HG02981 (cell line): ENCODE results near the gene ZIC1.

Source experiments
- ATAC-seq: cut with Tn5 transposase; IDR thresholded peaks from one replicate; pipeline ENCODE4 v1.9.1; 2021; ENCODE audit warnings: mild to moderate bottlenecking, moderate library complexity; ENCODE audit not compliant: unreplicated experiment

The ZIC1 gene

DNA sequence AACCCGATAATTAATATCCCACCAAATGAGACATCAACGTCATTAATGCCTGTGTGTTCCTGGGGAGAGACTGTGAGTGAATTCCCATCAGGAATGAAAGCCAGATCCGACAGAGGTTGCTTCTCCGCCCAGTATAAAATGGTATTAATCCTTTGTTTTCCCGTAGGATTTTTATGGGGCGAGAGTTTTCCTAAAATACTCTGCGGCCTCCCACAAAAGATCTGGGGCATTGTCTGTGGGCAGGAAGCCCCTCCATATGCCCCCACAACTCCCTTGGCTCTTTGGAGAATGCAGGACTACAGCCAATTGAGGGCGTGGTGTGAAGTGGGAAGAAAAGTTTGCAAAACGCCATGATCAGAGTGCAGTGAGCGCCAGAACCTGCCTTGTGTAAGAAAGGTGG is 29.5 kb upstream of the ZIC1 start:
- ATAC-seq: no peak

DNA sequence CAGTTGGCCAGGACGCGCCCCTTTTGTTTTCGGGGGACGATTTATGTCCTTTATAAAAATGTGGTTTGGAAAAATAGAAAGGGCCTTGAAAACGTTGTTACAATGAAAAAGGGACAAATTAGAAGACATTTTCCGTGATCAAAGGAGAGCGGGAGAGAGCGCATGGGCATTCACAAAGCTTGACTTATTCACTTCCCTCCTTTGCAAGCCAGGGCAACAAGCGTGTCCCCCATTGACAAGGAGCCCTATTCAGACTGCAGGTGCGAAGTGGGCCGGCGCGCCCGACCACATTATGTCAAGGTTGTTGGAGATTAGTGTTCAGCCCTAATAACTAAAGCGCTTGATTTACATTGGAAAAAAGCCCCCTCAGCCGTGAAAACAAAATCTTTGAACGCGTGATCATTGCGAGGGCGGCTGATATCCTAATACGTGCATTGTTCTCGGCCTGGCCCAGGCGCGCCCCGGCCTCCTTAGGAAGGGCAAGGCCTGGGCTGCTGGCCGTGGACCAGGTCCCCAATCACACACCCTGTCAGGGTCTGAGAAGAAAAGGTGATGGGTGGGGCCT is 28.7 kb upstream of the ZIC1 start:
- ATAC-seq: no peak

DNA sequence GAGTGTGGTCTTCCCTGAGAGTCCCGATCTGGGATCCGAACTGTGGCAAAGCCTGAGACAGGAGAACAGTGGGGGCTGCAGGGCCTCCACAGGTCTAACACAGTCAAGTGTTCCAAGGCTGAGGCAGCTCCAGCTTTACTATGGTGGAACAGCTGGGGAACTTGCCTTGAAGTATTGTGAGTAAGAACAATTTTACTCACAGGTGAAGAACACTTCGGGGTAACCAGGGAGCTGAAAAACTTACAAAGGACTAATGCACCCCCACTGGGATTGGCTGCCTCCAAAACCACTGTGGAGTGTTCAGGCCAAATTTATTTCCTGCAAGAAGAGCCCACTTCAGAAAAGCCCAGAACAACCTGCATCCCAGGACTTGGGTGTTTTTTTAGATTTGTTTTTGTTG is 28.2 kb upstream of the ZIC1 start:
- ATAC-seq: no peak

DNA sequence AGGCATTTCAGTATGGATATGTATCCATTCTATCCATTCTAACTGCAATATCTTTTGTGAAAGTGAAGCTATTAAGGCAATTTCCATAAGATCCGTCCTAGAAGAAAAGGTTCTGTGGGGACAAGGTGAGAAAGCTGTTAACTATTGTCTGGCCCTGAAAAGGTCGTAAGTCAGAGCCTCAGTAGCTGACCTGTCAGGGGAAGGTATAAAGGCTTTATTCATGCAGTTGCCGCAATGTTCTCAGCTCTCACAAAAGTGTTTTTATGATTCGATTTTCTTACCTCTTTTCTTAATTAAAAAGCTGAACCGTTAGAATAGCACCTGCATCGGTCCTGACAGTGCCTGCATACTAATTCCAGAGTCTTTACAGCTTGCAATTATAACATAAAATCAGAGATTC is 27.6 kb upstream of the ZIC1 start:
- no peak for ATAC-seq

DNA sequence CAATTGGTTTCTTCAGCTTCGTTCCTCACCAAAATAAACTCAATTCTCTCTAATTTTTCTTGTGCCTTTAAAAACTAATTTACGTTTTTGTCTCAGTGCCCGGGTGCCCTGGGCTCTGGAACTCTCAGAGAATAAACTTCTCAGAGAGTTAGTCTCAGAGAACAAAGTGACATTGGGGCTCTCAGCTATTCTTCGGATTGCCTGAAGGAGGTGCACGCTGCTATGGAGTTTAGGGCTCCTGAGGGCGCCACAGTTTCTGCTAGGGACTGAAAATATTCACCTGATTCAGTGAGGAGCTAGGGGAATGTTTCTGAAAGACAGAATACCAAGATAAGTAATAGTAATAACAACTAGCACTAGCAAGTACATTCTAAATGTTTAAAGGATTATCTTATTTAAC is 25.5 kb upstream of the ZIC1 start:
- ATAC-seq: no peak

DNA sequence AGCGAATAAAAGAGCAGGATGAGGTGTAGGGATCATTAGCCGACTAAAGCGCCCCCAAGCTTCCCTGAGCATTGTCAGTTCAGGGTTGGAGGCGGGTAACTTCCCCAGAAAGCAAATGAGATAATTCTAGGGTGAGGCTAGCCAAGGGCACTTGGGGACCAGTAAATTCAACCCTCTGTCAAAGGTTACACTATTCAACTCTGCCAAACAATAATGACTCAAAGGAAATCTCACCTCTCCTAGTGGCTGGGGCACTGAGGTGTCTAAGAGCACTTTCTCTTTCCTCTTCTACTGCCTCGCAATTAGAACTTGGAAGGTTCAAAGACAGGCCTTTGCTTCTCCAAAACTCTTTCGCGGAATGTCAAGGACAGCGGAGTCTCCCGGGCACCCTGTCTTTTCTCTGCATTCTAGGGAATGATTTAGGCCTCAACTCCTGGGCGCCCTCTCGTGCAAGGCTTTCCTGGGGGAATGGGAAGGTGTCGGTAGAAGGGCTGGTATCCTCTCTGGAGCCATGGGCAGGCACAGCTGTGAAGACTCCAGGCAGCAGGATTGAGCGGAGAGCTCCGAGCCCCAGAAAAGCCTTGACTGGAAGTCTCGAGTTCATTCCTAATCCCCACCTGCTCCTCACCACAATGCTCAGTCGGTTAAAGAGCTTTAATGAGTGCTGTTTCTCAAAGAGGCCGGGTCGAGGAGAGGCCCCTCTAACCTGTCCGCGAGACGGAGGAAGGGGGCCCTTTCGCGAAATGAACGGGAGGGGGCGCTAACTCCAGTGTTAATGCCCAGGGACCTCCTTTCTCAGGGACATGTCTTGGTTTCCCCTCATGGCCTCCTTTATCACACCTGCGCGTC is 24.7 kb upstream of the ZIC1 start:
- ATAC-seq: no peak

DNA sequence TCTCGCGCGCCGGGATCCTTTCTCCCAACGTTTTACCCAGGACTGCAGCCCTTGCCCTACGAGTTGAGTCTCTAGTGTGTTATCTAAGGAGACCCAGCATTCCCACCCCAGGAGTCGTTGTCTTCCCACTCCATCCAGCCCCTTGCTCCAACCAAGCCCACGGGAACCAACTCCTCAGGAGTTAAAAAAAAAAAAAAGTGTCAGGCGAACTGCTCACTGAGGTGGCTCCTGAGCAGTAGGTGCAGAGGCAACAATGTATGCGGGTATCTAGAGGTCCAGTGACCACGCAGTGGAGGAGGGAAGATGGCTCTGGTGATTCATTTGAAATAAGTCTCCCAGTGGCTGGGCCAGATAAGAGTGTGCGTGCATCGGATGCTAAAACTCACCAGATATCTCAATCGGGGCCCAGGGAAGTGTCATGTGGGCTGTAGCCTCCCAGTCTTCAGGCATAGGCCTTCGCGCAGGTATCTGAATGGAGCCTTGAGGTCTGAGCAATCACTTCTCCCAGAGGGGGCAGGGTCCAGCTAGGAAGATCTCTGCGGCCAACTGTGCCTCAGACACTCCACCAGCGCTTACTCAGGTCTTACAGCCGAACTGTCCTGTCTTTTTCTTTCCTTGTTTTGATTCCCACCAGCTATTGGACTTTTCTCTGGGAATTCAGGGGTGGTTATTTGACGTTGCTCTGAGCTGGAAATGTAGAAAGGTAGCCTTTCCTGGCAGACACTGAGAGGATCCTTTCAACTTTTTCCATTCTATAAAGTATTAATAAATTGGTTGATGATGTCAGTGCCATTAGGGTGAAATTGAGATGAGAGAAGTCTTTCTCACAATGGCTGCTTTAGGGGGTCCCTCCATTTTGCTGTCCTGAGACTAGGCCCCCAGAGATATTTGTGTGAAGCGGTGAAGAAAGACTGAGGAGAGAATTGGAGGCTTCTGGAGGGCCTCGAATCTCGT is 23.8 kb upstream of the ZIC1 start:
- ATAC-seq: no peak

DNA sequence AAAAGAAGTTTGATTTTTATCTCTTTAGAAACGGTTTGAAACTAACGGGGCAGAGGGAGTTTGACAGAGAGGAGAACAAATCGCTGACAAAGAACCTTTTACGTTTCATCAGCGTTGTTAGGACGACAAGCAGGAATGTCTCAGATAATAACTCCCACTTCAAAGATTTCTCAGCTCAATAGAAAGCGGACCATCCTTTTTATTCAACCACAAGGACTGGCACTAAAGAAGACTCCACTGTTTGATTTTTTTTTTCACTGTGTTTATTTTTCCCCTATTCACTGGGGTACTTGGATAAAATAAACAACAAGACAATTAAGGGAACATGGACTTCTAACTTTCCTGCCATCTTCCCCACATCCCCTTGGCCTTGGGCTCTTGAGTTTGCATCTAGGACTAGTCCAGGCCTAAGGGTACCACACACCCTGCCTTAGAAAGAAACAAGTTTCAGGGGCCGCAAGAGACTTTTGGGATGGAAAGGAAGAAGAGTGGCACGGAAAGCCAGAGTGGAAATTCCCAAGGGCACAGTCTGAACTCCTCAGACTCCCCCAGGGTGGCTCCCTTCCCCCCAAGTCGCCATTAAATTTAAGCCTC is 21.8 kb upstream of the ZIC1 start:
- ATAC-seq: no peak

DNA sequence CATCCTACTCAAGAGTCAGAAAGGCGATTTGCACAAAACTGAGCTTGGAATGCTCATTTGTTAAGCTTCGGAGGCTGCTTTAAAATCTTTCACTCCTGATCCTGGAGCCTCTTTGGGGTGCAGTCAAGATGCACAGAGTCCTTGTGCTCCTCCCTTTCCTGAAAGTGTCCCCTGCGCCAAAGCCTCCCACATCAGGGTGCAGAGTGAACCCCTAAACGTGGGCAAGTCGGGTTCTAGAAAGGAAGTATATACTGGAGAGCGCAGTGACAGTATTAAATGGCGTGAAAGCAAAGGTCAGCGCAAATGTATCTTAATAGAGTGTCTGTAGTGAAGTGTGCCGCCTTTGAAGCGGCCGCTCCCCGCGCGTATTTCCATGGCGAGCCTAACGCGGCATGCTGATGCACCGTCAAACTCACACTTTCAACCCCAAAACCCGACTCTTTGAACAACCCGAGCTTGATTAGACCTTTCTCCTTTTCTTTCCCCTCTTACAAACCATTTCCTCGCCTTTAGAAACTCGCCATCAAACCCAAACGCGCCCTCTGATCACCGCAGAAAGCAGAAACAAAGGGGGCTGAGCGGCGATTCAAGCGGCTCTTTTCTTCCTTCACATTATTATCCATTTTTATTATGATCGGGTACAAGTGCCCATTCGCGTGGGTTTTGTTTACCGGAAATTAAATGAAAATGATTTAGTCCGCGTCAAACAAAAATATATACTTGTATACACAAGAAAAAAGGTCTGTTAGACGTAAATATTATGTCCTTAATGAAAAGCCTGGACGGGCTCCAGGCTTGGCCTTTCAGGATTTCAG is 21.1 kb upstream of the ZIC1 start:
- no peak for ATAC-seq

DNA sequence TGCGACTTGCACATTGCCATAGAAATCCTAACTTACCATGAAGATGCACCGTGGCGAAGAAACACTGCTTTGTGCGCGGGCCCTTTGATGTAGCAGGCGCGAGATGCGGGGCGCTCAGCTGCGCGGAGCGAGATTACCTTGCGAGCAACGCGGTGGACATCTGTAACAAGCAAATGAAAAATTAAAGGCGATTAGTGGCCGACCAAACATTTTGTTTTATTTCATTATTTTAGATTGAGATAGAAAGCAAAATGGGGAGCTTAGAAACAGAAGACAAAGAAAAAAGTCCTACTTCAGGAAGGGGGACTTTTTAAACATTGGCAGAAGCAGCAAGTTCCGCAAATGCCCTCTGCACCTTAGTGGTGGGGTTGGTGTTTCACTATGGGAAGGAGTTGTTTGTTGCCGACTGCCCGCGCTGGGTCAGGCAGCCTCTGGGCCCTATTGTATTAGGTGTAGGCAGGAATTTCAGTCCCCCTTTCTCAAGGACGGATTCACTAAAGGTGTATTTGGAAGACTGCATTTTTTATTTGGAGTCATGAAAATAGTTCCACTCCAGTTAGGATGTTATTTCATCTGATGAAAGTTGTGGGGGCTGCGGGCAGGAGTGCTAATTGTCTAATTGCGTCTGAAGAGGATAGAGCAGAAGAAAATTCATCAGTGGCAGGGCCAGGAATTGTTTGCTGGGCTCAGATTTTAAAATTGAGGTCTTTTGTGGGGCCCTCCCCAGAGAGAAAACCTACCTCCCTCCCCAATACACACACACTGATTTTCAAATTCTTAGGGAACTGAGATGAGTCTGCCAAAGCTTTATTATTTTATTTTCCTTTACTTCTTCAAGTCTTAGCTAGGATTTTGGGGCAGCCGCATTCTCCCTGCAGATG is 20.2 kb upstream of the ZIC1 start:
- no peak for ATAC-seq

DNA sequence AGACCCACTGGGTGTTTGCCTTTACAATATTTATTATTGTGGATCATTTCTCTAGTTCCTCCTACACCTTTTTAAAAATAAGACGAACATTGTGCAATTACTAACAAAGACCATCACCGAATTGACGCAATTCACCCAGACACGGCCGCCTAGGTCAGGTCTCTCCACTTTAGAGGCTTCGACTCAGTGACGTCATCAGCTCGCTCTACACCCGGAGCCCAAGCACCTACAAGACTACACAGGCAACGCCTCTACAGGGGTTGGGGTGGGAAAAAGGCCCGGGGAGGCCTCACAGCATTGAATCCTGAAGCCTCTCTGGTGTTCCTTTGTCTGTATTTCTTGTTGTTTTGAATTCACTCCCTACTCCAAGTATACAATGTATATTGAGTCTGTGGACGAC is 19.4 kb upstream of the ZIC1 start:
- ATAC-seq: no peak

DNA sequence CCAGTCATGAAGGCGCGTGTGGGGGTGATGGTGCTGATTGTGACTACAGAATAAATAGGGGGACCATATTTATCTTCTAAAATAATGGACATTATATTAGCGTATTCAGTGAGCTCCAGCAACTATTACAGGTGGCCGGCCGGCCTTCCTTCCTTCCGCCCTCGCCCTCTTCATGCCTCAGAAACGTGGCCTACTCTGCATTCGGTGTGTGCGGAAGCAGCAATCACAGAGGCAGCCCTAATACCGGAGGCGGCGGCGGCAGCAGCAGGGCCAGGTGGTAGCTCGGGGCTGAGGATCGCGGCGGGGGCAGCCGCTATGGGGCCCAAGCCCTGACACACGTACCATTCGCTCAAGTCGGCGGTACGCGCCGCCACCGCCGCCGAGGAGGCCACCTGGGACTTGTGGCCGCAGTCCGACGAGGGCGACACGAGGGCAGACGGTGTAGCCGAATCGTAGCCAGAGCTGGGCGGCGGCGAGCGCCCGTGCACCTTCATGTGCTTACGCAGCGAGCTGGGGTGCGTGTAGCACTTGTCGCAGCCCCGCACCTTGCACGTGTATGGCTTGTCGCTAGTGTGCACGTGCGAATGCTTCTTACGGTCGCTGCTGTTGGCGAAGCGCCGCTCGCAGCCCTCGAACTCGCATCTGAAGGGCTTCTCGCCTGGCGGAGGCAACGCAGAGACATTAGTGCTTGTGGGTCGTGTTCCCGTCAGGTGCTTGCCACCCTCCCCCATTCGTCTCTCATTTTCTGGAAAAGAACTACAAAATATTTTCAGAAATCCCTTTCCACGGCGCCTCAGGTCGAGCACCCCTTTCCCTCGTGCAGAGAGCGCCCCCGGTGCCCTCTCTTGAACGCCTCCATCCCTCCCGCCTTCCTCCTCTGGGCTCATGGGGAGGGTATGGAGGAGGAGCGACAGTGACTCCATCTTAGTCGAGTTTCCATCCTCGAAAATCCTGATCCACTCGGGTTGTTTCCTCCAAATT is 18.3 kb upstream of the ZIC1 start:
- ATAC-seq: no peak

DNA sequence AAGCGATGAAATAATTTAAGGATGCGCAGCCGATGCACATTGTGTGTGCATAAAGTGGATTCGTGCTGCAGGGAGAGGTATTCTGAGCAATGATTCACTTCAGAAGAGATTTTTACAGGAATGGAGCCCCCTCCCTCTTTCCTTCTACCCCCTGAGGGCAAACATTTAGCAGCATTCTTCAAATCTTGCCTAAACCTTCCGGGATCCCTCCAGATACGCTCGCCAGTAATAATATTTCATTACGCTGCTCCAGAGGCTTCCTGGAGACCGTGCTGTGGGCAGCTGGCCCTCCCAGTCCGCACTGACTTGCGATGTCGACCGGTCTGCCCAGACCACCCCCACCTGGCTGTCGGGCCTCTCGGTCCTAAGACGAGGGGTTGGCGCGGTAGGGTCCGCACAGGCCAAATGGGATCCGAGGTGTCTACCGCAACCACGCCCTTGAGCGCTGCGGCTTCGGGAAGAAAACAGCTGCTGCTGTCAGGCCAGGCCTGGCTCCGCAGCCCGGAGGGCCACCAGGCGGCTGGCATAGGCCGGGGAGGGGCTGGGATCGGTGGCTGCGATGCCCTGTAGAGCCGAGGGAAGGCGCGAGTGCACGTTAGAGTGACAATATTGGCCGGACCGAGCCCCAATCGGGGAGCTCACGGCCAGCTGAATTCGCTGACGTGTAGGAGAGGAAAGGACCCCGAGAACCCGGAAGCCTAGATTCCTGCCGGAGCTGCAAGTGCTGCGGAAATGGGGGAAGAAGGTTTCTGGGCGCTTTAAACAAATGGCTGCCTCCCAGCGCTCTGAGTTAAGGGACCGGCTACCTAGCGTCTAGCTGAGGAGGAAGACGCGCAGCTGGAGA is 17.2 kb upstream of the ZIC1 start:
- ATAC-seq: no peak

DNA sequence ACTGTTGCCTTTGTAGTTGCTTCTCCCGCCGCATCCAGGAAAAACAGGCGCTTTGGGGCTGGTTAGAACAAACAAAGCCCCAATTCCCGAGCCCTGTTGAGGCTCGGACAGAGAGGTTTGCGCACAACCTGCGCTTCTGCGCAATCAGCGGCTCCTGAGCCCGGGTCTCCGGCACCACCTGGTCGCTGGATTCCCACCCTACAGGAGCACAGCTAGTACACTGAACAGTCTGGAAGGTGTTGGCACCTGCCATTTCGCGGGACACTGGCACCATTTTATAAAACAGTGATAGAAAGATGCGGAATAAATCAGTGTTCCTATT is 16.6 kb upstream of the ZIC1 start:
- no peak for ATAC-seq

DNA sequence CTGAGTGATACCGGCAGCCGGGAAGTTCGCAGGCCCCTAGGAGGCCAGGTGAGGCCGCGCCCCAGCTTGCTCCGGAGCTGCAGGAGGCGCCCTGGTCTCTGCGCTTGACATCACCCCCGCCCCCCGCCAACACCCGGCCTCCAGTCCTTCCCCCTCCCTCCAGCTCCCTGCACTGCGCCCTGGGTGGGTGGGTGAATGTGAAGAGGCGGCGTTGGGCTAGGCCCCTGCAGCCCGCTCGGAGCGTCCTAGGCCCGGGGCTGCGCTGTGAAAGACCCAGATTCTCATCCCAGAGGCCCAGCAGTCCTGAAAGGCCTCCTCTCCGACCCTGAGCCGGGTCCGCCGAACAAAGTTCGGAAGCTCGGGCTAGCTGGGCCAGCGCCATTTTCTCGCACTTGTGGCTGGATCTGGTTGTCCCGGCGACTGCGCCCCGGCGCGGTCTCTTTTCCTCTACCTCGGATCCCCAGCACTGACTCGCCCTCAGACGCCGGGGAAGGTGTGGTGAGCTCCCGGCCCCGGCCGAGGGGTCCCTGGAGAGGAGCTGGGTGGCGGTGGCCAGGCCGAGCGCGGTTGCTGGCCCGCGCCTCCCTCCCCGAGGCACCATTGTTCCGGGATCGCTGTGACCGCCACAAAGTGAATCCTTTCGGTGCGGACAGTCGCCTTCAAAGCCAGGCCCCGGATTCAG is 15.8 kb upstream of the ZIC1 start:
- ATAC-seq: no peak

DNA sequence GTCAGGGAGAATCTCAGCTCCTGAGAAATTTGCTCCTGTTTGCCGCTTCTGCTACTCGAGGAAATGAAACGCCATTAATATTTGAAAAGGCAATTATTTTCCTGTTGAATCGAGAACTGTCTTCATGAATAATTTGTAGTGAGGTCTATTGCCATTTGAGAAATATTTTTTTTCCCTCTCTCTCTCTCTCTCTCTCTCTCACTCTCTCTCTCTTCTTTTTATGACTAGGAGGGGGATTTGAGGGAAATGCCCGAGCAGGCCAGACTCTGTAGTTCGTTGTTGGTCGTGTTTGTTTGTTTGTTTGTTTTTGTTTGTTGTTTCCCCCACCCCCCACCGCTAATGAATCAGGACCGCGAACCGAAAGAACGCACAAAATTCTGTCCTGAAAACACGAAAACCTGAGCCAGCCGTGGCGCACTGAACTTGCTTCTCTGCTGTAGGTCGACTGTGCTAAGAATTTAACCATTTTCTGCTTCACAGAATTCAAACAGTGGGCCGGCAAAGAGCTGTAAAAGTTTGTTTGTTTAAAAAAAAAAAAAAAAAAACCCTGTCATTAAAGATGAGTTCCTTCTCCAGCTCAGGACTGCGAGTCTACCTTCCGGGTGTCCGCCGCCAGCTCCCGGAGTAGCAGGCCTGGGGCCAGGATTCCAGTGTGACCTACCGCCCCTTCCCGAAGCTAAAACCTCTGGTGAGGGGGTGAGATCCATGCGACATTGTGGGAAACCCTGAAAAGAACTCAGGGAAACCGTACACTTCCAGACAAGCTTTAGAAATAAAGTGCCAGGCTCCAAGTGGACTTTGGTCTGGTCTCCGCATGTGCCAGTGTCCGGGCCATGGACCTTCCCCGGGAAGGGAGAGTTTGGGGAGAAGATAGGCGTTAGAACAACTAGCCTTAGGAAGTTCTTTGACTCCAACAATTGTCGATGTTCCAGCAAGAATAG is 15.0 kb upstream of the ZIC1 start:
- ATAC-seq: no peak
